Tongue (tissue), 2 donors: Measurements from ENCODE around the gene AMOTL2. TPM values are rescaled to one million over a fixed set of nuclear protein-coding genes. Genes with fewer than 3 reads are reported as not detected.

Experiments used
- DNase-seq: peaks from one replicate; pipeline ENCODE4 v3.0.0-alpha.2; 2015
- total RNA-seq: library from RNA; depleted of rRNA; stranded (reverse); fragments of >200 nt; gene quantifications from one replicate; pipeline ENCODE4 v1.2.3, GENCODE V29; 2014

AMOTL2 gene
- total RNA-seq = 77.2 TPM

- peak; percentile 97 for DNase-seq
Measured at GRCh38 chr3:134374105-134374790, at the start of gene AMOTL2. Gene AMOTL2, minus strand, starts transcription at chr3:134374447. Its CDS starts 3,014 bp downstream, at chr3:134371433.

GRCh38 chr3:134423153-134423552 lies 48.9 kb upstream of the AMOTL2 start:
- DNase-seq = peak; percentile 75

- no peak for DNase-seq
Measured at GRCh38 chr3:134419960-134420321, 45.7 kb upstream of the AMOTL2 start.

GRCh38 chr3:134419214-134419959 lies 45.1 kb upstream of the AMOTL2 start:
- DNase-seq = peak; percentile 53

- no peak for DNase-seq
Measured at GRCh38 chr3:134409041-134409440, 34.8 kb upstream of the AMOTL2 start.

- no peak for DNase-seq
Measured at GRCh38 chr3:134407239-134407625, 33.0 kb upstream of the AMOTL2 start.

DNA sequence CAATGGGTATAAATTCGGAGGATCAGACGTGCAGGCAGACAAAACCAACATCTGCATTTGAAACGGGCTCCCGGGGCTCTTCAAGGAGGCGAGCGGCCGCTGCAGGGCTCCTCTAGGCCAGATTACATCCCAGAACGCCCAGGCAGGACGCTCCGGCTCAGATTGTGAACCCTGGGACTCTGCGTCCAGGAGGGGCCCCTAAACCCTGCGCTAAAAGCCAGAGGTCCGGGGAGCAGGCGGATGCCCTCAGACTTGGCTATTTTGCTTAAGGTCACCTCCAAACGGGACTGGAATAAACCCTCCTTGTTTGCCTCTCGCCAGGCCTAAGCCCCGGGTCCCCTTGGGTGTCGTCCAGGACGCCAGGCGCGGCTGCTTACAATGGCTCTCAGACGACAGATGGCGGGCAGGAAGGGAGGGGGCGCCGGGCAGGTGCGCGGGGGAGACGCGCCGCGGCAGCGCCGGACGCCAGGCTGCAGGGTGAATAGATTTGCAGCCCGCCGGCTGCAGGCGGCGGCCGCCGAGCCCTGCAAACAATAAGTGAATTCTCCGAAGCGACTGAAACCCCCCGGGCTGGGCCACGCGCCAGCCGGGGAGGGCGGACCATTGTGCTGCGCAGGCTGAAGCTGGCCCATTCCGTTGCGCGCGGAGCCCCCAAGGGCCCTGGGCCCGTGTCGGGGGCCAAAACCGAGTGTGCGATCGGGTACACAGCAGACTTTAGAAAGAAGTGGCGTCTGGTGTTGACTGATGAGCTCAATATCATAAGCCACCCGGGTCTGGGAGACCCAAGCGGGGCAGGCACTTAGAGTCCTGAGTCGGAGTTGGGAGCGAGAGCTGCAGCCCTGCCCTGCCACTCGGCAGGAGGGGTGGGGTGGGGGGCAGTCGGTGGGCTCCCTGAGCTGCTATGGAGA lies 32.3 kb upstream of the AMOTL2 start:
- DNase-seq = peak; percentile 95

DNA sequence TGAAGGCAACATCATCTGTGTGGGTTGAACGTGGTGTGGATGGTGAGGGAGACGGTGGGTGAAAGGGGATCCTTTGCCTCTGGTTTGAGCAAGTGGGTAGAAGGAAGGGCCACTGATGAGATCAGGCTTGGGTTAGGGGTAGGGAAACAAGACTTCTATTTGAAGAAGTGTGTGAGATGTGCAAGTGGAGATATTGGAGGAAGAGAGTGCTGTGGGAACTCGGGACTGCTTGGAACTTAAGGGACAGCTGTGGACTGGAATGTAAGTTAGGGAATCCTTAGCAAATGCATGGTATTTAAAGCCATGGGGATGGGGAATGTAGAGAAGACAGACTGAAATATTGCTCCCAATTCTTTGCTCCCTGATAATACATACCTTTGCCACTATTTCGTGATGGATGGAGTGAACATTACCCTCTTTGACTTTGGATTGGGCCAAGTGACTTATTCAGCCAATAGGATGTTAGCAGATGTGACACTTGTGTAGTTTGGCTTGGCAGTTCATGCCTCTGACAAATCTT lies 30.2 kb upstream of the AMOTL2 start:
- peak; percentile 55 for DNase-seq

DNA sequence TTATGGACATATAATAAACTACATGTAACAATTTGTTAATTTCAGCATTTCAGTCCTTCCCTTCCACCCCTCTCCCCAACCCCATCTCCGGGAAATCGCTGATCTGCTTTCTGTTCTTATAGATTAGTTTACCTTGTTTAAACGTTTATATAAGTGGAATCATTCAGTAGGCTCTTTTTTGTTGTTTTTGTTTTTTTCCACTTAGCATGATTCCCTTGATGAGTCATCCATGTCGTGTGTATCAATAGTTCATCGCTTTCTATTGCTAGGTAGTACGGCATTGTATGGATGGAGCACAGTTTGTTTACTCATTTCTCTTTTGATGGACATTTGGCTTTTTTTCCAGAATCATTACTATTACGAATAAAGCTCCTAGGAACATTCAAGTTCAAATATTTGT lies 23.5 kb upstream of the AMOTL2 start:
- no peak for DNase-seq

GRCh38 chr3:134395103-134395502 lies 20.9 kb upstream of the AMOTL2 start:
- DNase-seq = no peak

DNA sequence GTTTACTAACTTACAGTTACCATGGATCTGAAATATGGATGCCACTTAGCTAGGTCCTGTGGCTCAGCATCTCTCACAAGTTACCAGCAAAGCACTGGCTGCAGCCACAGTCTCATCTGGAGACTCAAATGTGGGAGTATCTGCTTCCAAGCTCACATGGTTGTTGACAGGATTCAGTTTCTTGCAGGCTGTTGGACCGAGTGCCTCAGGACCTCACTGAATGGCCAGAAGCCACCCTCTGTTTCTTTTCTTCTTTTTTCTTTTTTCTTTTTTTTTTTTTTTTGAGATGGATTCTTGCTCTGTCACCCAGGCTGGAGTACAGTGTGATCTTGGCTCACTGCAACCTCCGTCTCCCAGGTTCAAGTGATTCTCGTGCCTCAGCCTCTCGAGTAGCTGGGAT lies 20.1 kb upstream of the AMOTL2 start:
- DNase-seq = no peak

DNA sequence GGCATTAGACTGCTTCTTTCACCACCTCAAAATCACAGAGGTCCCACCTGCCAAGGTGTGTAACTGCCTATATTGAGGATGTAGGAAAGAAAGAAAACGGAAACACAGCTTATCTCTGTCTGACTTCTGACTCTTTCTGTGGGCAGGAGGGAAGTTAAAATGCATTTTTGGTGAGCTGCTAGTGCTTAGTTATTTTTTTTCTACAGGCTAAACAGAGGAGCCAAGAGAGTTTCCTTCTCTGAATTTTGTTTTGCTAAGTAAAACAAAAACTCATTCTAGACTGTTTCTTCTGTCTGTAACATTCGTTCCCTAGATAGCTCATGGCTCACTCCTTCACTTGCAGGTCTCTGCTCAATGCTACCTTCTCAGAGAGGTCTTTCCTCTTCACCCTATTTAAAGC lies 18.8 kb upstream of the AMOTL2 start:
- DNase-seq = no peak

GRCh38 chr3:134392336-134392983 lies 18.2 kb upstream of the AMOTL2 start:
- peak; percentile 95 for DNase-seq

DNA sequence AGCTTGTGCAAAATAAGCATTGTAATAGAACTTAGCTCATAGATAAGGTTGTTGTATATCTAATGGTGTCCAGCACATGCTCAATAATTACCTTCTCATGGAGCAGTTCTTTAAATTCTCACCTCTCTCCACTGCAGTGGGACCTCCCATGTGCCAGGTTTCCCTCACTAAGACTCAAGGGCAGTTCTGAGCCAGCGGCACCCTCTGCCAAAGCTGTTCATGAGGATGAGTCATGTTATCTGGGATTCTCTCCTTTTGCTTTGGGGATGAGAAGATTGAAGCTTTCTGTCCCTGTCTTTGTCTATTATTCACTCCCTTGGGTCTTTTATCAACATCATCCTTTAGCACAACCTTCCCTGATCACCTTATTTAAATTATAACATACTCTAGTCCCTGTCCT lies 15.6 kb upstream of the AMOTL2 start:
- no peak for DNase-seq

- no peak for DNase-seq
Measured at GRCh38 chr3:134388788-134389485, 14.7 kb upstream of the AMOTL2 start.

DNA sequence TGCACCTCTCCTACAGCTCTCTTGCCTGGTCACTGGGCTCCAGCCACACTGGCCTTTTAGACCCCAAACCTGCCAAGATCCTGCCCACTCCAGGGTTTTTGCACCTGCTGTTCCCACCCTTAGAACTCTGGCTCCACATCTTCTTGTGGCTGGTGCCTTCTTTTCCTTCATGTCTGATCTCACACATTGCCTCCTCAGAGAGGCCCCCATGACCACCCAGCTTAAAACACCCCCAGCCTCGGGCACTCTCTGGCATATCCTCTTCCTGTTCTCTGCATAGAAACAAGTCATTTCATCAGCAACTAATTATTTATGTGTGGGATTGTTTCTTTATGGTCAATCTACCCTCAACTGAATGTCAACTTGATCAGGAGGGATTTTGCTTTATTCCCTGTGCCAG lies 14.0 kb upstream of the AMOTL2 start:
- DNase-seq = no peak

DNA sequence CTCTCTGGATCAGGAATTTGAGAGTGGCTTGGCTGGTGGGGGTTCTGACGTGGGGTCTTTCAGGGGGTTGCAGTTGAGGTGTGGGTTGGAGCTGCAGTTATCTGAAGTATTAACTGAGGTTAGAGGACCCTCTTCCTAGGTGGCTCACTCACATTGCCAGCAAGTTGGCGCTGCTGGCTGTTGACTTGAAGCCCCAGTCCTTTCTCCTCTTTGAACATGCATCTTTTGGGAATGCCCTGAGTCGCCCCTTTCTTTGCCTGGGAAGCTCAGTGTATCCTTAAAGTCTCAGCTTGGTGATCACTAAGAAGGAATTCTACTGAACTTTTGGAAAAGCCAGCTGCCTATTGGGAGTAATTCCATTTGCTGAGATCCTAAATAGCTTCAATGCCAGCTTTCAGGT lies 13.0 kb upstream of the AMOTL2 start:
- no peak for DNase-seq

GRCh38 chr3:134384963-134385362 lies 10.7 kb upstream of the AMOTL2 start:
- no peak for DNase-seq

GRCh38 chr3:134381831-134382442 lies 7.7 kb upstream of the AMOTL2 start:
- peak; percentile 72 for DNase-seq

DNA sequence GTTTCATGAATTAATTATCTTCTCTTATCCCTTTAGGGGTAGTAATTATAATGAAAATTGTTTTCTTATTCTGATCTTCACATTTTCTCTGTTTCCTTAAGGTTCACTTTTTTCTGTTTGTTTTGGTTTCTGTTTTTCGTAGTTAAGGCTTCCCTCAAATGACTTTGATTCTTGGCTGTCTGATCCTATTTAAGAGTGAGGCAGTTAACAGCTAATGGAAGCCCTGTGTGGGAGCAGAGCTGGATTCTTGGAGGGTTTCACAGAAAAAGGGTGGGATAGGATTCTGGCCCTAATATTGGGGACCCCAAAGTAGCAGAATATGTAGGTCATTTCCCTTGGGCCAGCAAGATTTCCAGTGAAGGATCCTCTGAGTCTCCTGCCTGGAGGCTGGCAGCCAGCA lies 6.8 kb upstream of the AMOTL2 start:
- DNase-seq = no peak

DNA sequence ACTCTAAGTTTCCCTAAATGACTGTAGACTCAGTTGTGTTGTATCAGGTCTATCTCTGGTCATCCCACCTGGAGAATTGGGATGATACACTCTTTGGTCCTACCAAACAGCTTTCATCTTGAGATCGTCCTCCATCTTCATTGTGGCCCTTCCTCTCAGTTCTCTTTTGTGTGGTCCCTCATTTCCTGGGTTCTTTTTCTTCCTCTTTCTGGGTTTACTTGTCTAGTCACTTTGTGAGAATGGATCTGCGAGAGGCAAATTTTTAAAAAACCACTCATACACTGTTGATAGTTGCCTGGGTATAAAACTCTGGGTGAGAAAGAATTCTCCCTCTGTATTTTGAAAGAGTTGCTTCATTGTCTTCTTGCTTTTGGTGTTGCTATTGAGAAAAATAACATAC lies 6.0 kb upstream of the AMOTL2 start:
- no peak for DNase-seq
